ENCODE results near the gene MMP24. TPM values are rescaled to one million over a fixed set of nuclear protein-coding genes. Genes with fewer than 3 reads are reported as not detected.
"Not testable (repeated sequence)": the region's sequence is repeated elsewhere in the genome, so short reads cannot be mapped to it uniquely, and the experiment has no call there.

The MMP24 gene
- total RNA-seq, 1 experiment from 2014 or later = 113 TPM

DNA sequence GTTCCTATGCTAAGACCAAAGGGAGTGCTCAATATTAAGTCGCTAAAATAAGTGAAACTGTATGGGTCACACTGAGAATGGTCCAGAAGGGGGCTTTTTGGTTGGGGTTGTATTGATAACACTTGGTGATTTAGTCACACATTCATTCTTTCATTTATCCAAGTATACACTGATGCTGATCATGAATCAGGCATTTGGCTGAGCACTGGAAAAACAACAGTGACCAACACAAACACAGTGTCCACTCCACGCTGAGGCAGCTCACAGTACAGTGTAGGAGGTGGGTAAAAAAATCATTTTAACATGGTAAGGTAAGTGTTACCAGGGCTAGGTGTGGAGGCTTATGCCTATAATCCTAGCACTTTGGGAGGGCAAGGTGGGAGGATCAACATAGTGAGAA lies 74.9 kb downstream of the MMP24 start:
- no peak for DNase-seq (ENCODE audit: low spot score)
- in situ Hi-C loops (cut with HindIII; ENCODE audit: low sequenced_read_pairs) = no loop called here

DNA sequence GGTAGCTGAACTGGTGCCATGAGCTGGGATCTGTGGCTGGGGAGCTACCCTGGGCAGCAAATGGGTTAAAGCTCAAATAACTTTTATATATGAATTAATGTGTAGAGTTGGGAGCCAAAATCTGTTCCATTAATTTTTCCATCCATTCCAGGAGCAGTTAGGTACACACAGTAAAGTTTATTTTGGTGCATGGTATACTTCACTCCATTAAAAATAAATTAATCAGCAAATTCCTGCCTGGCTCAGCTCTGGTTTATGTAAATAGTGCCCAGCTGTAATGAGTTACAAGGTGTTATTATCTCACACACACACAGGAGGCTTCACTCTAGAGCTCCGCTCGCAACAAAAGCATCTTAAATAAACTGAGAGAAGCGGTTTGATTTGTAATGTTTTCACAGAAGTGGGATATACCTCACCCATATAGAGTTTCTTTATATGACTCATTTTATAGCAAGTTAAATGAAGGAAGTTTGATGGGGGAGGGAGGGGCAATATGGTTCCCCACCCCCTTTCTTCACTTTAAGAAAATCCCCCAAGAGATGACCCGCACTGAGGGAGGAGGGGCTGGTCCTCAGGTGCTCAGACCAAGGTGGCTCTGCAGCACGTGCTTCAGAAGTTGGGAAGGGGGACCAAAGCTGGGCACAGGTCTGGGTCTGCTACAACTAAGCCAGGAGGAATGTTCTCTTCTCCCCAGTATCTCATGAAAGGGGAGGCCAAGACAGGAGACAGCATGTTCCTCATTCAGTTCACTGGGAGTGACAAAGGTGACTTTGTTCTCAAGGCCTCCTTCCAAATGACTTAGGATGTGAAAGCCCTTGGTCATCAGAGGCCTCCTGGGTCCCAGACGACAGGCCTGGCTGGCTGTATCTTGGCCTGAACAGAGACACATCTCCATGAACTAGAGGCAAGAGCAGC lies 76.2 kb downstream of the MMP24 start:
- no peak for DNase-seq (ENCODE audit: low spot score)

DNA sequence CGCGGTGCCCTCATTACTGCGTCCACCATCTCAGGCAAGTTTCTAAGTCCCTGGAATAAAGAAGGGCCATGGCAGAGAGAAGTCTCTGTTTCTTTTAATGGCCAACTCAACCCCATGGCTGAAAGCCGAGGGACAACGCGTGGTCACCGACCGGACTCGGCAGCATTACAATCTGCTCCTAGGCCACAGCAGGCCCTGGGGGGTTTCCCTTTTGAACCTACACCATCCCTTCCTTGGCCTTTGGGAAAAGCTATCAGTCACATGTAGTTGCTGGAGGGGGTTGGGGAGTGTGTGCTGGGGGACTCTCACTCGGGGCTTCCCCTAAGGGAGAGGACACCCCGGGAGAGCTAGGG lies 76.9 kb downstream of the MMP24 start:
- in situ Hi-C loops (cut with HindIII; ENCODE audit: low sequenced_read_pairs) = no loop called here
- DNase-seq (ENCODE audit: low spot score) = no peak

More for the DNA sequence above, 76.2 kb downstream of the MMP24 start:
- in situ Hi-C loops (cut with HindIII; ENCODE audit: low sequenced_read_pairs) = no loop called here

DNA sequence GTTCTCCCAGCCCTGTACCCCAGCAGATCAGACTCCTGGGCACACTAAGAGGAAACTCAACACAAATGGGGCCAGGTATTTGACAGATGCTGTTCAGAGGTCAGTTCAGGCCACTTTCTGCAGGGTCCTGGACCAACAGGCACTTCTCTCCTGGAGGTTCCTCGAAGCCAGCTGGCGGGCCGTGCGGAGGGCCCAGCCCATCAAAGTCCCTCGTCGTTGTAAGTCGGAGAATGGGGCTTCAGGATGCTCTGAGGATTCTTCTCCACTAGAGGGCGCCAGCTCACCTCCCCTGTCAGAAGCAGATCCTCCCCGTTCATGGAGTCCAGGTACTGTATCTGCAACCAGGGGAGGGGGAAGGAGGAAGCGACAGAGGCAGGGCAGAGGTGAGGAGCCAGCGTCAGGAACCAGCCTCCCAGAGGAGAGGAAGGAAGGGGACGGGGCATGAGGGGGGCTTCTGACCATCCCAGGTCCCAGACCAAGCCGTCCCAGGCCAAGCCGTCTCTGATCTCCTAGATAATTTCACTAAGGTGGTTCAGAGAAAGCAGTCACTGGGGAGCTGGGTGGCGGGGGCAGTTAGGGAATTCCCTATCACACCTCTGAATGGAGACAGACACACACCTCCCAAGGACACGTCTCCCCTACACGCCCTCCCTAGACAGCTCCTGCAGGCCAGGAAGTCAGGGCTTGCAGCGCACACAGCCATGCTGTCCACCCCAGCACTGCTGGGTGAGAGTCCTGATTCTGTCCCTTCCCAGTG lies 77.4 kb downstream of the MMP24 start:
- peak; percentile 86 for DNase-seq (ENCODE audit: low spot score)
- in situ Hi-C loops (cut with HindIII; ENCODE audit: low sequenced_read_pairs) = no loop called here

DNA sequence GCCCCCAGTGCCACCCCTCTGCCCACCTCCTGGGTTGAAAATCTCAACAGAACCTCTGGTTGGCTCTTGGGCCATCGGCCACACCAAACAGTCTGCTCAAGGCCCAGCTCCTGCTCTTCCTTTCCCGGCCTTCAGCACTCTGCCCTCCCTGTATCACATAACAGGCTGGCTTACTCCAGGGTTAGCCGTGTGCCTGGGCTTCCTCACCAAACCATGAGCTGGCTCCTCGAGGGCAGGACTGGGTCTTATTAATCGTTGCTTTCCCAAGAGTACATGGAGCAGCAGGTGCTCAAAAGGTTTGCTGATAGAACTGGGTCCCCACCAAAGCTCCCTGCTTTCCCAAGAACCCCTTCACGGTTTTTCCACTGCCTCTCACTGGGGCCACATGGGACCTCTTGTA lies 78.5 kb downstream of the MMP24 start:
- no peak for DNase-seq (ENCODE audit: low spot score)
- in situ Hi-C loops (cut with HindIII; ENCODE audit: low sequenced_read_pairs) = no loop called here

DNA sequence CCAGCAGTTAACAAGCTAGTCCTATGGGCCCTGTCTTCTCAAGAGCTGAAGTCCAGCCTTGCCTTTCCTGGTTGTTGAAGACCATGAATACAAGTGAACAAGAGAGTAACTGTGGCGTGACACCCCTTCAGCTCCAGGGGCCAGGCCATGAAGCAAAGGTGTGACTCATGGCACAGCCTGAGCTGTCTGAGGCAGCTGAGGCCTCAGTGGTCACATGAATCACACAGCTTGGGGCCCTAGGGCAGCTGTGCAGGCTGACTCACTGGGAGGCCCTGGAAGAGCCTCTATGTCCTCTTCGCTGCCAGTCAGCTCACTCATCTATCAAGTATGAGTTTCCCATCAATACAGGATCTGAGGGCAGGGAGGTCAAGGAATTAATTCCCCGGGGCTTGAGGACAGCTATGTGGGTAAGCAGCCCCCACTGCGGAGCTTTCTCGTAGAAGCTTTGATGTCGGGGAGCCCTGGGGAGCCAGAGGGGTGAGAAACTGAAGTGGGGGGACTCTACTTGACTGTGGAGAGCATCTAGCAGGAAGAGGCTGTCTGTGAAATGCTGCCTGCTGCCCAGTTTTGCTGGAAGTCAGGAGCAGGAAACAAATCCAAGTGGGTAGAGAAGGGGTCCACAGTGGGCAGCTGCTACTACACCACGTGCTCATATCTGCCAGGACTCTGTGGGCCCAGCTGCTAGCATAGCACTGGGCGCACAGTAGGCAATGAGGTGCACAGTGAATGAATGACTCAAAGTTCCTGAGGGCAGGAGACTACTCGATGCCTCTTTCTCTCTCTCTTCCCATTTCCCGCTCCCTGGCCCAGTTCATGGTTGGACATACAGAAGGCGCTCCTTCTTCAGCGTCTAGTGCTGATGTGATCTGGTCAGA lies 79.4 kb downstream of the MMP24 start:
- in situ Hi-C loops (cut with HindIII; ENCODE audit: low sequenced_read_pairs) = no loop called here
- no peak for DNase-seq (ENCODE audit: low spot score)

DNA sequence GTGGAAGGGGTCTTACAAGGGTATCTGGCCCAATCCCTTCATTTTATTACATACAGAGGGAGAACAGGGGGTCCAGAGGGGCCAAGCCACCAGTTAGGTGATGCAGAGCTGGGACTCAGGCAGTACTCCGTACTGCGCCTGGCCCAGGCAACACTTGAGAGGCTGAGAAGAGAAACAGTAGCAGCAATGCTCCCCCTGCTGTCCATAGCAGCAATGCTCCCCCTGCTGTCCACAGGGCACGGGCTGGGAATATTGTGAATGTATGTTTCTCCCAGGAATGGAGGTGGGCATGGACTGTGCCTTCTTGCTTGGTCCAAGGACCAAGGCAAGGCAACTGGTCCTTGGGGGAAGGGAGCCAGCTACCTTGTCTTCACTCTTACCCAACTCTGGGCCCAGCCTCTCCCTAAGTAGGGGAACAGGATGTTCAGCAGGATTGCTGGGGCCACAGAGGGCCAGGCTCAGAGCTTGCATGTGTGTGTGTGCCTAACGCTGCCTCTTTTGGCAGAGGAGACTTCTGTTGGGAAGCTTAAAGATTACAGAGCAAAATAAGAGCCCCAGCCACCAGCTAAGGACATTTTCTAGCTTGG lies 80.5 kb downstream of the MMP24 start:
- in situ Hi-C loops (cut with HindIII; ENCODE audit: low sequenced_read_pairs) = no loop called here
- peak; percentile 84 for DNase-seq (ENCODE audit: low spot score)

DNA sequence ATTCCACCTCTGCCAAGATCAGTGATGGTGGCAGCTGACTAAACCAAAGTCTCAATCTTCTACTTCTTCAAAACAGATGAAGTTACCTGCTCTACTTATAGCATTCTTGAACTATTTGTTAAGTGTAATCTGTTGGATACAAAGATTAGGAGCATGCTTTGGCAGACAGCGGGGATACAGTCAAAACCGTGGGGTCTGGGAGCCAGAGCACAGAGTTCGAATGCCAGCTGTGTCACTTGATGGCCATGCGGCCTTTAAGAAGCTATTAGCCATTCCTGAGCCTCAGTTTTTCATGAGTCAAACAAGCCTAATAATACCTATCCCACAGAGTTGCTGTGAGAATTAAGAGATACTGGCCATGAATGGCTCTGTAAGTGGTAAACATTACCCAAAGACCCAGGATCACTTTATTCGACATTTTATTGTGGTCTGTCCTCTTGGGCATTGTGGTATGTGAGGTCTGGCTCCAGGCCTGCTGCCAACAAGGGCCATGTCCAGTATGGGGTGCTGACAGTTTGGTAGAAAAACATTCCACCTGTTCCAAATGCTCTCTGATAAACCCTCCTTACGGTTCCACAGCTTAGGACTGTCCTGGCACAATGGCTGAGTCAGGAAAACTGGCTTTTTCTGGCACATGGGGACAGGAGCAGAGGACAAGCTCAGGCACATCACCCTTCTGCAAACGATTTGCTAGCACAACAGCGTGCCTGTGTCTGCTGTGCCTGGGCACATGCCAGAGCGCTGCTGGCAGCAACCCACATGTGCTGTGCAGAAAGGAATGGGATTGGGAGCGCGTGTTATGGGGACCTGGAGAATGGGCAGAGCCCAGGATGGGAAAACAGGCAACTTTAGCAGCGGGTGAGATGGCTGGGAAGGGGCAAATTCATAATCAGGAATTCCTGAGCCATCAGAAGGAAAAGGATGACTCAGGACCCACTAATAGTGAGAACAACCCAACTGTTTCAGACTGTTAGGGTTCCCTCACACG lies 81.5 kb downstream of the MMP24 start:
- DNase-seq (ENCODE audit: low spot score) = peak; percentile 73
- in situ Hi-C loops (cut with HindIII; ENCODE audit: low sequenced_read_pairs) = no loop called here

DNA sequence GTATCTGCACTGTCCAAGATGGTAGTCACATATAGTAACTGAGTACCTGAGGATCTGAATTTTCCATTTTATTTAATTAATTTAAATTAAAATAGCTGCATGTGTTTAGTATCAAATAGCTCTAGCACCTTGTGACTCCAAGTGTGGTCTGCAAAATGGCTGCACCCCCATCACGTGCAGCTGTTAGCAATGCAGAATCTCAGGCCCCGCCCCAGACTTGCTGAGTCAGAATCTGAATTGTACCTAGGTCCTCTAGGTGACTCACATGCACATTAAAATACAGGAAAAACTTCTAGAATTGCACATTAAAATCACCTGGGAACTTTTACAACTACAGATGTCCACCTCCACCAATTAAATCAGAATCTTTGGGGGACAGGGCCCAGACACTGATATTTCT lies 84.9 kb downstream of the MMP24 start:
- in situ Hi-C loops (cut with HindIII; ENCODE audit: low sequenced_read_pairs) = no loop called here
- DNase-seq (ENCODE audit: low spot score) = no peak

DNA sequence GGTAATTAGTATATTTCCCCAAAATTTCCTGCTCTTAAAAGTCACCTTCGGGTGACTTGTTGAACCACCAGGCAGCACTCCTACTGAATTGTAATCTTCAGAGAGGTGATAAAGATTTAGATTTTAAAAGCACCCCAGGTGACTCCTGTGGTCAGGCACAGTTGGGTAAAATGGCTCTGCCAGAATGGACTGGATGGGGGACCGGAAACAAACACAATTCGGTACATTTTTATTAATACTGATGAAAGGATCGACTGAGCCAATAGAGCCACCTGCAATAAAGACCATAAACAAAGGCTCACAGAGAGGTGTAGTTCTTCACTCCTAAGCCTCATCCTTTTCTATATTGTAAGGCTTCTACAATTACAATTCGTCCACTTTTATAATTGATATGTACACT lies 85.3 kb downstream of the MMP24 start:
- in situ Hi-C loops (cut with HindIII; ENCODE audit: low sequenced_read_pairs) = no loop called here
- DNase-seq (ENCODE audit: low spot score) = no peak

DNA sequence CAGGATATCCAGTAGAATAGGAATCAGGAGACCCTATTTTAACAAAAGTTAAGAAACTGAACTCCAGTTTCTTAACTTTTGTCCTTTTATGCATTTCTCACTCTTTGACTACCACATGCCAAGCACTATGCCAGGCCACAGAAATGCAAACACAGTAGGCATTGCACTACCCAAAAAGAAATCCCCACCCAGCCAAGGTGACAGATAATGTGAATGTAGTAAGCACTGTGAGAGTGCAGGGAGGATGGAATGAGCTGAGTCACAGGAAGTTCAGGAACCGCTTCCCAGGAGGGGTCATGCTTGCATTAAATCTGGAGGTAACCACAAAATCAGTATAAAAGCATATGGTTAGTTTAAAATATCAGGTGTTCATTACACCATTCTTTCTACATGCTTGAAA lies 85.8 kb downstream of the MMP24 start:
- in situ Hi-C loops (cut with HindIII; ENCODE audit: low sequenced_read_pairs) = no loop called here
- DNase-seq (ENCODE audit: low spot score) = no peak

DNA sequence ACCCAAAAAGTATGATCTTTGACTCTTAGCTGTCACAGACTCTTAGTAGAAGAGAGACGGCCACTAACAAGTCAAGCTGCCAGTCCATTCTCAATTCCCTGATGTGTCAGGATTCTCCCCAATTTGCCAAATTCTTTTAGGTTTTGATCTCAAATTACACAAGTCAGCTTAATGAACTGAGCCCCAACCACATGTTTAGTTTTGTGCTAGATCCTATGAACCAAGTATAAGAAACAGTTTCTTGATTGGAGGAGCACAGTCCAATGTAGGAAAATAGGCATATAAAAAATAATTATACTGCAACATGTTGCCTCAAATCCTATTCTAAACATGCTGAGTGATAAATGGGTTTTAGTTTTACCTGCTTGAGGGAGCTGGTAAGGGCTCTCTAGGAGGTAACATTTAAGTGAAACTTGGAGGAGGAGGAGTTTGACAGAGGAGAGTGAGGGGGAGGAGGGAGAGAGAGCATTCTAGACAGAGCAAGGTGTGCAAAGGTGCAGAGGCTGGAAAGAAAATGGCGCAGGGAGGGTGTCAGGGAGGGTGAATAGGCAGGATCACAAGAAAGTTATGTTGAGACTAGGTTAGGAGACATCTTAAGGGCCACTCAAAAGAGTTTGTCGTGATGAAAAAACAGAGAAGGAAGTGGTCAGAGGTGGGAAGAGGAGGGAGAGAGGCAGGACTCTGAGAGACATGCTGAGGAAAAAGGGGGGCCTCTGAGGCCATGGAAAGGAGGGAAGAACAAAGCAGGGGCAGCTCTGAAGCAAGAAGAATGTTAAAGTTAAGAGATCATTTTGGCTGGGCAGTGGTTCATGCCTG lies 88.5 kb downstream of the MMP24 start:
- DNase-seq (ENCODE audit: low spot score) = no peak
- in situ Hi-C loops (cut with HindIII; ENCODE audit: low sequenced_read_pairs) = no loop called here

DNA sequence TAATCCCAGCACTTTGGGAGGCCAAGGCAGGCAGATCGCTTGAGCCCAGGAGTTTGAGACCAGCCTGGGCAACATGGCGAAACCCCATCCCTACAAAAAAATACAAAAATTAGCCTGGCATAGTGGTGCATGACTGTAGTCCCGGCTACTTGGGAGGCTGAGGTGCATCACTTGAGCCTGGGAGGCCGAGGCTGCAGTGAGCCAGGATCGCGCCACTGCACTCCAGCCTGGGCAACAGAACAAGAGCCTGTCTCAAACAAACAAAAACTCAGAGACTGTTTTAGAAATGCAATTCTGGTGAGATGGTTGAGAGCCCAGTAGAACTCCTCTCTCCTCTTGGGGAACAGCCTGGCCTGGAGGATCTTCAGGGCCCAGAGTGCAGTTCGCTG lies 89.1 kb downstream of the MMP24 start:
- in situ Hi-C loops (cut with HindIII; ENCODE audit: low sequenced_read_pairs); DNase-seq (ENCODE audit: low spot score): not testable (repeated sequence)

DNA sequence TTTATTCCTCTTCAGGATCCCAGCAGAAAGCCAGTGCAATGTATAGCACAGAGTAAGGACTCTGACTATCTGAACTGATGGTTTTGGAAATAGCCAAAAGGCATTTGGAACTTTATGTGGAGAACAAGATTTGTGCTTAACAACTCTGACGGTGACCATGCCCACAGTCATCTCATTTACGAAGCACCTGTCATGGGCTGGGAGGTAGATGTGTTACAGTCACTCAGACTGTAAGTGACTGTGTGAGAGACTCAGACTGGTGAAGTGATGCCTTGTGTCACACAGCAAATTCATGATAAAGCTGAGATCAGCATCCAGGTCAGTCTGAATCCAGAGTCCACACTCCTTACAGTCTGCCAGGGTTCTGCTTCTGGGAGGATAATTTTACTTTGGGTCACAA lies 89.6 kb downstream of the MMP24 start:
- in situ Hi-C loops (cut with HindIII; ENCODE audit: low sequenced_read_pairs) = no loop called here
- no peak for DNase-seq (ENCODE audit: low spot score)

DNA sequence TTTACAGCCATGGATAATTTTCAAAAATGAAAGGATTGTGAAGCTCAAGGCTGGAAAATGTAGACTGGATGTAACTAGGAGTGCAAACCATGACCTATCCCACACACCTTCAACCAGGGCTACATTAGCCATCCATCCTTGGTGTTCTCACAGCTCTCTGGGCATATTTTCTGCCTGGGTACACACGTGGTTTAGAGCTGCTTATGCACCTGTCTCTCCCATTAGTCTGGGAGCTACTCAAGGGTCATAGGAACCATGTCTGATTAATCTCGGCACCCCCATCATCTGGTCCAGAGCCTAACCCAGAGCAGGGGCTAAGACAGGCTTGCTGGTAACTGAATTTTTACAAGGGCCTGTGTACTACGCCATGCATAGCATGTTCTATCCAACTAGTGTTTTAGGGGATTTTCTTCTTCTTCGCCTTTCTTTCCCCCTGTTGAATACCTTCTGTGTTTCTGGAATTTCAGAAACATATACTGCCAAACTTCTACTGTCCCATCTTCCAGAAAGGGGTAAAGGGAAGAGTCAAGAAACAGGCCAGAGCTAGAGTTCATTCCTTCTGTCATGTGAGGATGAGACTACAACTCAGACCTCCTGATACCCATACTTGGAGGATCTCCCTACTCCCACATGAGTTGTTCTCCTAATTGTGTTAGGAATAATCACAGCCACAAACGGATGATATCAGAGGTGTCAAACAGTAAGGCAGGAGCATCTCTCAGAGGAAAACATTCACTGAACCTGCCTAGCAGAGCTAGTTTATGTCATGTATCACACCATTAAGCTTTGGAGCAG lies 91.1 kb downstream of the MMP24 start:
- in situ Hi-C loops (cut with HindIII; ENCODE audit: low sequenced_read_pairs) = no loop called here

DNA sequence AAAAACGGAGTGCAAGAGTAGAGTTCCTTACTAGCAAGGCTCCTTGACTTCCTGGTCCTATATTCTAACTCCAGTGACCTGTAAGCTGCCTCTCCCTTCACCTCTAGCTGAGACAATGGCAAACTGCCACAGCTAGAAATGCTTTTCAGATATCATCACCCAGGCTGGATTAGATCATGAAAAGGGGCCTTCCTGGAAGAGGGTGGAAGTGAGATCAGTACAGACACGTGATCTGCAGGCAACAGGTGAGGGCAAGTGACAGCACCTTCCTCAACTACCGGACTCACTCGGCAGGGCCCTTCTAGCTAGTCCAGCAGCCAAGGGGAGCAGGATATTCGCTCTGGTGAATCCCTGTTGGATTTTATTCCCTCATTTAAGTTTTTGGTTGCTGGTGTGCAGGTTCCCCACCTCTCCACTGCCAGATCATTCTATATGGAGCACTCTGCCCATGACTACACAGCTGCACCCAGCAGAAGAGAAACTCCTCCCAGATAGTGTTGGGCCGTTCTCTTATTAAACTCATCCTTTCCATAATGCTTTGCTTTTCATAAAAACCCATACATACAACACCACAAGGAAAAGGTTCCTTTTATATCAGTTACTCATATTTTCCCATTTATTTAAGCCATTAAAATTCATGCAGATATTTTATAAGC lies 92.1 kb downstream of the MMP24 start:
- no peak for DNase-seq (ENCODE audit: low spot score)
- in situ Hi-C loops (cut with HindIII; ENCODE audit: low sequenced_read_pairs) = no loop called here

More for the DNA sequence above, 91.1 kb downstream of the MMP24 start:
- DNase-seq (ENCODE audit: low spot score) = no peak

All from G401 (cell line).